Vagina (tissue), 2 donors: ENCODE data around the gene SUMF2. TPM values are rescaled to one million over a fixed set of nuclear protein-coding genes. Genes with fewer than 3 reads are reported as not detected.
"Not testable (repeated sequence)": the region's sequence is repeated elsewhere in the genome, so short reads cannot be mapped to it uniquely, and the experiment has no call there.

ENCODE experiments used
- DNase-seq, 2 donors: peaks; one replicate each; pipeline ENCODE4 v3.0.0-alpha.2; 2017; ENCODE audit errors: extremely low spot score in 2 of 2
- H3K27ac ChIP-seq: fragments of 200-600 bp; sonication (generic); one replicate; pipeline ENCODE4 v1.5.1; 2019
- H3K27me3 ChIP-seq: fragments of 200-600 bp; sonication (generic); one replicate; pipeline ENCODE4 v1.5.1; 2019
- H3K36me3 ChIP-seq, 2 donors: fragments of 200-600 bp; sonication (generic); one replicate each; pipeline ENCODE4 v1.5.1; 2017 to 2019
- H3K4me1 ChIP-seq: fragments of 200-600 bp; sonication (generic); one replicate; pipeline ENCODE4 v1.5.1; 2019
- H3K4me3 ChIP-seq, 2 donors: fragments of 200-600 bp; sonication (generic); 1 replicate in 1 of 2; 2 replicates in 1 of 2; pipeline ENCODE4 v1.5.1; 2016 to 2019
- H3K9me3 ChIP-seq: fragments of 200-600 bp; sonication (generic); one replicate; pipeline ENCODE4 v1.5.1; 2019
- POLR2A ChIP-seq, 2 donors: fragments of 450-650 bp; IDR thresholded peaks; one replicate each; pipeline ENCODE4 v1.6.1; 2017; ENCODE audit warnings: antibody characterized with exemption in 2 of 2, mild to moderate bottlenecking in 2 of 2, moderate library complexity in 2 of 2
- POLR2AphosphoS5 ChIP-seq, 2 donors: sonication (generic); formaldehyde crosslinking; IDR thresholded peaks; one replicate each; pipeline ENCODE4 v1.9.0; 2017; ENCODE audit warnings: antibody characterized with exemption in 2 of 2, mild to moderate bottlenecking in 2 of 2, low read depth in 1 of 2; ENCODE audit not compliant: insufficient read depth in 1 of 2
- intact Hi-C: fragments of 100-400 bp; cut with DNase I; formaldehyde crosslinking; loops from one replicate; pipeline ENCODE4 v1.15.1; 2023
- total RNA-seq: library from RNA; depleted of rRNA; stranded (reverse); fragments of >200 nt; gene quantifications from one replicate; pipeline ENCODE4 v1.2.3, GENCODE V29; 2016
- TF ChIP-seq, protein P1 (sequence below), 3 experiments: fragments of 450-650 bp in 2 of 3; fragments of 200-600 bp in 1 of 3; sonication (generic) in 1 of 3; IDR thresholded peaks; one replicate each; pipeline ENCODE4 v1.5.1; 2017 to 2019; ENCODE audit warnings: antibody characterized with exemption in 3 of 3, mild to moderate bottlenecking in 2 of 3, moderate library complexity in 2 of 3

The SUMF2 gene
- total RNA-seq, 1 donor from 2014 or later = 88.4 TPM

DNA sequence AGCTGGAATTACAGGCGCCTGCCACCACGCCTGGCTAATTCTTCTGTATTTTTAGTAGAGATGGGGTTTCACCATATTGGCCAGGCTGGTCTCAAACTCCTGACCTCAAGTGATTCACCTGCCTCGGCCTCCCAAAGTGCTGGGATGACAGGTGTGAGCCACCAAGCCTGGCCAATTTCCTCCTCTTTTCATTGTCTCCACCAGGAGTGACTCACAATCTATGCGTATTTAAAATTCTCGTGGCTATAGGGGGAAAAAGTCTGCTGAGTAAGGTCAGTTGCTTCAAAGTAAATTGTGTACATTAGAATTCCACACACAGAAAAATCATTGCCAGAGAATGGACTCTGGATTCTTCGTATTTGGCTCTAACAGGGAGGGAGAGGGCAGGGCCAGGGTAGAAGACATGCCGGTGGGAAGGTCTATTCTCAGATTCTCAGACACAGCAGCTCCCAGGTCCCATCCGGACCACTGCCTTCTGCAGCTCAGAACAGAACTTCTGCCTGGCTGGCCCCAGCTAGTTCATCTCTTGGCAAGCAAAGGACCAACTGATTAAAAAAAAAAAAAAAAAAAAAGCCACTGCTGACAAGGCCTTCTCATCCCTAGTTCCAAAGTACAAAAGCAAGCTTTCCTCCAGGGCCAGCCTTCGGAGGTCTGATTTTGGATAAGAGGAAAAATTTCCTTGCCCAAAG, 35.0 kb upstream of the SUMF2 start:
- H3K4me3 ChIP-seq = no peak overlapping the region

DNA sequence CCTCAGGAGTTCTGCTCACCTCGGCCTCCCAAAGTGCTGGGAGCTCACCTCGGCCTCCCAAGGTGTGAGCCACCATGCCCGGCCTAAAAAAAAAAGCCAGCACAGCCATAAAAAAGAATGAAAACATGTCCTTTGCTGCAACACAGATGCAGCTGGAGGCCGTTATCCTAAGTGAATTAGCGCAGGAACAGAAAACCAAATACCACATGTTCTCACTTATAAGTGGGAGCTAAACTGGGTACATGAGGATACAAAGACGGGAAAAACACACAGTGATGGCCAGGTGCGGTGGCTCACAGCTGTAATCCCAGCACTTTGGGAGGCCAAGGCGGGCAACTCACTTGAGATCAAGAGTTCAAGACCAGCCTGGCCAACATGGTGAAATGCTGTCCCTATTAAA, 33.7 kb upstream of the SUMF2 start:
- intact Hi-C loops = no loop called here
- Histone ChIP-seq H3K4me1 (no peaks in the 10 kb centered on the region), H3K36me3 (no peaks in the 10 kb centered on the region), H3K27ac (no peak overlapping the region), H3K4me3 (no peak overlapping the region), H3K9me3 (no peaks in the 10 kb centered on the region), H3K27me3 (no peaks in the 10 kb centered on the region)
- TF ChIP-seq POLR2AphosphoS5 (IDR thresholded peaks at IDR 0.05; ENCODE audit: insufficient read depth in 1 of 2, low read depth in 1 of 2) = no peak
- TF ChIP-seq POLR2A (IDR thresholded peaks at IDR 0.05) = no peak
- TF ChIP-seq, protein P1, sequence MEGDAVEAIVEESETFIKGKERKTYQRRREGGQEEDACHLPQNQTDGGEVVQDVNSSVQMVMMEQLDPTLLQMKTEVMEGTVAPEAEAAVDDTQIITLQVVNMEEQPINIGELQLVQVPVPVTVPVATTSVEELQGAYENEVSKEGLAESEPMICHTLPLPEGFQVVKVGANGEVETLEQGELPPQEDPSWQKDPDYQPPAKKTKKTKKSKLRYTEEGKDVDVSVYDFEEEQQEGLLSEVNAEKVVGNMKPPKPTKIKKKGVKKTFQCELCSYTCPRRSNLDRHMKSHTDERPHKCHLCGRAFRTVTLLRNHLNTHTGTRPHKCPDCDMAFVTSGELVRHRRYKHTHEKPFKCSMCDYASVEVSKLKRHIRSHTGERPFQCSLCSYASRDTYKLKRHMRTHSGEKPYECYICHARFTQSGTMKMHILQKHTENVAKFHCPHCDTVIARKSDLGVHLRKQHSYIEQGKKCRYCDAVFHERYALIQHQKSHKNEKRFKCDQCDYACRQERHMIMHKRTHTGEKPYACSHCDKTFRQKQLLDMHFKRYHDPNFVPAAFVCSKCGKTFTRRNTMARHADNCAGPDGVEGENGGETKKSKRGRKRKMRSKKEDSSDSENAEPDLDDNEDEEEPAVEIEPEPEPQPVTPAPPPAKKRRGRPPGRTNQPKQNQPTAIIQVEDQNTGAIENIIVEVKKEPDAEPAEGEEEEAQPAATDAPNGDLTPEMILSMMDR (IDR thresholded peaks at IDR 0.05) = no peak
- DNase-seq = no peak

More for the DNA sequence above, 35.0 kb upstream of the SUMF2 start:
- H3K36me3 ChIP-seq = no peaks in the 10 kb centered on the region
- H3K27me3 ChIP-seq = no peaks in the 10 kb centered on the region
- H3K4me1 ChIP-seq = no peaks in the 10 kb centered on the region
- TF ChIP-seq POLR2A (IDR thresholded peaks at IDR 0.05) = no peak
- TF ChIP-seq, protein P1 (IDR thresholded peaks at IDR 0.05) = no peak
- TF ChIP-seq POLR2AphosphoS5 (IDR thresholded peaks at IDR 0.05; ENCODE audit: insufficient read depth in 1 of 2, low read depth in 1 of 2) = no peak
- DNase-seq = no peak
- intact Hi-C loops = no loop called here
- H3K27ac ChIP-seq = no peak overlapping the region
- no peaks in the 10 kb centered on the region for H3K9me3 ChIP-seq

DNA sequence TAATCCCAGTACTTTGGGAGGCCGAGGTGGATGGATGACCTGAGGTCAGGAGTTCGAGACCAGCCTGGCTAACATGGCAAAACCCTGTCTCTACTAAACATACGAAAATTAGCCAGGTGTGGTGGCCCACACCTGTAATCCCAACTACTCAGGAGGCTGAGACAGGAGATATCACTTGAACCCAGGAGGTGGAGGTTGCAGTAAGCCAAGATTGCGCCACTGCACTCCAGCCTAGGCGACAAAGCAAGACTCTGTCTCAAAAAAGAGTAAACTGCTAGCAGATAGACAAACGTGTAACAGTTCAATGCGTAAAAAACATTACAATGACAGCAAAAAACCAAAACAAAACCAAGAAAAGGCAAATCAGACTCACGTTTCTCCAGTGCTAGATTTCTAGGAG, 32.5 kb upstream of the SUMF2 start:
- H3K27ac ChIP-seq, intact Hi-C loops, H3K27me3 ChIP-seq, H3K4me1 ChIP-seq, H3K4me3 ChIP-seq, DNase-seq, H3K9me3 ChIP-seq, H3K36me3 ChIP-seq: not testable (repeated sequence)

DNA sequence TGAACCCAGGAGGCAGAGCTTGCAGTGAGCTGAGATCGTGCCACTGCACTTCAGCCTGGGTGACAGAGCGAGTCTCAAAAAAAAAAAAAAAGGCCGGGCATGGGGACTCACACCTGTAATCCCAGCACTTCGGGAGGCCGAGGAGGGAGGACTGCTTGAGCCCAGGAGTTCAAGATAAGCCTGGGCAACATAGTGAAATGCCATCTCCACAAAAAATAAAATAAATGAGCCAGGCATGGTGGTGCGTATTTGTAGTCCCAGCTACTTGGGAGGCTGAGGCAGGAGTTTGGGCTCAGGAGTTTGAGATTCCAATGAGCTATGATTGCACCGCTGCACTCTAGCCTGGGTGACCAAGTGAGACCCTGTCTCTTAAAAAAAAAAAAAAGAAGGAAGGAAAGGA, 31.5 kb upstream of the SUMF2 start:
- intact Hi-C loops, H3K27me3 ChIP-seq, DNase-seq, H3K36me3 ChIP-seq, H3K4me3 ChIP-seq, H3K4me1 ChIP-seq, H3K27ac ChIP-seq, H3K9me3 ChIP-seq: not testable (repeated sequence)

DNA sequence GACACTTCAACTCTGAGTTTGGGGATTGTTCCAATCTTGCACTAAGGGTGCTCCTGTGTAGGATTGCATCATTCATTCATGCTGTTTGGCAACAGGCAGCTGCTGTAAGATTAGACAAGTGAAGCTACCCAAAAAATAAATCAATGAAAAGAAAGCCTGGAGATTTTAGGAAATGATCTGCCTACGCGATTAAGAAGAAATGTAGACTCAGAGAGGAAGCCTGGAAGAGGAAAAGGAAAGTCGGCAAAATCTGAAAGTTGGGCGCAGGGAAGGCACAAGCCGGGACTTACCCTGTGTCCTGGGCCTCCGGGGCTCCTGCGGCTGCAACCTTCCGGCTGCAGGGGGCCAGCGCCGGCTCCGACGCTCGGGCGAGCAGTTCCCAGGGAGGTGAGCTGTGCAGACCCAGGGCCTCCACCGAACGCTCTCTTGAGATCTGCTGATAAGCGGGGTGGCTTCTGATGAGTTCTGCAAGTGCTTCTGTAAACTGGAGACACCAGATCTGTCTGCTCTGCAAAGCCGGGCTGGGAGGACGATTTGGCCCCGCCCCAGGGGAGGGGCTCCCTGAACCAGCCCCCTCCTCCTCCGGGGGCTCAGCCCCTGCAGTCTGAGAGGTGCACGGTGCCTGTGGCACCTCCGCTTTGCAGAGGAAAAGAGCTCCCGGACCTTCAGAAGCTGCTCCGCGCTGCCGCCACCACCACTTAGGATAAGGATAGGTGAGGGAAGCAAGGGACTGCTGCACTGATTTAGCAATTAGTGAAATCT, 30.2 kb upstream of the SUMF2 start:
- intact Hi-C loops = no loop called here
- Histone ChIP-seq H3K27me3 (no peaks in the 10 kb centered on the region), H3K27ac (peak overlapping the region; percentile 20), H3K4me3 (peak overlapping the region; percentile 53 to 58), H3K9me3 (no peaks in the 10 kb centered on the region), H3K4me1 (no peaks in the 10 kb centered on the region), H3K36me3 (no peaks in the 10 kb centered on the region)
- TF ChIP-seq POLR2A (IDR thresholded peaks at IDR 0.05) = no peak
- peak in 1 of 2 donors; percentile 35 for TF ChIP-seq POLR2AphosphoS5 (IDR thresholded peaks at IDR 0.05; ENCODE audit: insufficient read depth in 1 of 2, low read depth in 1 of 2)
- DNase-seq = no peak

DNA sequence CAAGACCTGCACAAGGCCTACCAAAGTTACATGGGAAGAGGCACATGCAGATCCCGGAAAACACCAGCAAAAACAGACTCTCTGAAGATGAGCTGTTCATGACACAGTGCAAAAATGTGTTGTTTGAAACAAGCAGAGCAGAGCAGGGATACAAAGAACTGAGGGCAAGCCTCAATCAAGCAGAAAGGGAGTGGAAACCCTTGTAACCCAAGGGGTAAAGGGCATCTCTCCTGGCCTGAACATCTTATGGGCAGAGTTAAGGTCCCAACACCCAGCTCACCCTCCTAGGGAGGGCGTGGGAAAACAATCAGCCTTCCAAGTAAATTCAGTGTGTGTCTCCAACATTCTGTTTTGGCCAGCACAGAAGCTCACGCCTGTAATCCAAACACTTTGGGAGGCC, 23.4 kb upstream of the SUMF2 start:
- no peak overlapping the region for H3K27ac ChIP-seq
- H3K4me3 ChIP-seq = no peak overlapping the region
- H3K36me3 ChIP-seq = no peaks in the 10 kb centered on the region
- no peaks in the 10 kb centered on the region for H3K9me3 ChIP-seq
- H3K27me3 ChIP-seq = no peaks in the 10 kb centered on the region
- no peak for DNase-seq
- H3K4me1 ChIP-seq = no peaks in the 10 kb centered on the region
- TF ChIP-seq POLR2AphosphoS5 (IDR thresholded peaks at IDR 0.05; ENCODE audit: insufficient read depth in 1 of 2, low read depth in 1 of 2) (no peak), POLR2A (IDR thresholded peaks at IDR 0.05) (no peak)
- TF ChIP-seq, protein P1 (IDR thresholded peaks at IDR 0.05) = no peak
- intact Hi-C loops = no loop called here

DNA sequence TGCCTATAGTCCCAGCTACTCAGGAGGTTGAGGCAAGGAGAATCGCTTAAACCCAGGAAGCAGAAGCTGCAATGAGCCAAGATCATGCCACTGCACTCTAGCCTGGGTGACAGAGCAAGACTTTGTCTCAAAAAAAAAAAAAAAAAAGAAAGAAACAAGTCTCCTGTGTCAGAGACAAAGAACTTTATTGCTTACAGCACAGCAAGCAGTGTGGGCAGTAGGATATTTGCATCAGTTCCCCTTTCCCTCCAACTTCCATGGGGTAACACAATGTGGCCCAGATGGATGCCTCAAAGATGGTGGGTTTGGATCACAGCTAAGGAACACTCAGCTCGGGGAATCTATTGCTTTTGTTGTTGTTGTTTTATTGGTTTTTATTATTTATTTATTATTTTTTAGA, 18.3 kb upstream of the SUMF2 start:
- H3K4me3 ChIP-seq, H3K27me3 ChIP-seq, H3K27ac ChIP-seq, DNase-seq, H3K9me3 ChIP-seq, intact Hi-C loops, H3K36me3 ChIP-seq: not testable (repeated sequence)
- H3K4me1 ChIP-seq = peaks cover 25% of the 10 kb centered on the region
